A673 (cell line): ENCODE data around the gene MIER2.

Experiments
- EZH2 ChIP-seq: fragments of 200-600 bp; sonication (generic); IDR thresholded peaks from 2 replicates; pipeline ENCODE4 v1.6.1; 2017; ENCODE audit warnings: borderline replicate concordance, low read depth, mild to moderate bottlenecking, mixed read lengths, antibody characterized with exemption, low read length; ENCODE audit not compliant: poor library complexity, severe bottlenecking
- TF ChIP-seq, protein P1 (sequence below): fragments of 300-800, 200-600 bp; sonication (generic); conservative IDR thresholded peaks from 2 replicates; pipeline ENCODE4 v1.5.1; 2017; ENCODE audit warnings: low read depth, mild to moderate bottlenecking, antibody characterized with exemption, low read length, moderate library complexity, mixed read lengths

DNA sequence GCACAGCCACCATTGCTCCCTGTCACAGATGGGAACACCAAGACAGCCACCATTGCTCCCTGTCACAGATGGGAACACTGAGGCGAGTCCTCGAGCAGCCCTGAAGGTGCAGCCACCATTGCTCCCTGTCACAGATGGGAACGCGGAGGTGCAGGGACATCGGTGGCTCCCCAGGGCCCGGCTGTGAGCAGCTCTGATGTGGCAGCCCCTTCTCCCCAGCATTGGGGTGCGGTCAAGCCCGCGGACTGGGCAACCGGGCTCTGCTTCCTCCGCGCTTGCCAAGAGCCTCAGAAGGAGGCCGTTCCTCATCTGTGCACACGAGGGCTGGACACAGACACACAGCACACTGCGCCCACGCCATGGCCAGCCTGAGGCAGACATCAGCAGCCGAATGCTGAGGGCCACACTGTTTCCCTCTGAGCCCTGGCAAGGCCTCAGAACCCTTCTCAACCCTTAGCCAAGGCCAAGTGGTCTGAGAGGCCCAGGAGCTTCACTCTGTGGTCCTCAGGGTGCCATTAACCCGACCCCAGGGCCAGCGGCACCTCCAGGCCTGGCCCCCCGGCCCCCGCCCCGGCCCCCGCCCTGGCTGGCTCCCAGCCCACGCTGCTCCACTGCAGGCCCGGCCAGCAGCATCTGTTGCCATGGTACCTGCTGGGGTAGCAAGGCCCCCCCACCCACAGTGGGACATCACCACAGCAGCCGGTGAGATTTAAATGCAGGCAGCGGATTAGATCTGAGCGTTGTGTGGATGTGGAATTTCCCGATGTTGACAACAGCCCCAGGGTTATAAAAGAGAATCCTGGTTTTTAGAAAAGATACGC is 46.0 kb upstream of the MIER2 start:
- TF ChIP-seq, protein P1, sequence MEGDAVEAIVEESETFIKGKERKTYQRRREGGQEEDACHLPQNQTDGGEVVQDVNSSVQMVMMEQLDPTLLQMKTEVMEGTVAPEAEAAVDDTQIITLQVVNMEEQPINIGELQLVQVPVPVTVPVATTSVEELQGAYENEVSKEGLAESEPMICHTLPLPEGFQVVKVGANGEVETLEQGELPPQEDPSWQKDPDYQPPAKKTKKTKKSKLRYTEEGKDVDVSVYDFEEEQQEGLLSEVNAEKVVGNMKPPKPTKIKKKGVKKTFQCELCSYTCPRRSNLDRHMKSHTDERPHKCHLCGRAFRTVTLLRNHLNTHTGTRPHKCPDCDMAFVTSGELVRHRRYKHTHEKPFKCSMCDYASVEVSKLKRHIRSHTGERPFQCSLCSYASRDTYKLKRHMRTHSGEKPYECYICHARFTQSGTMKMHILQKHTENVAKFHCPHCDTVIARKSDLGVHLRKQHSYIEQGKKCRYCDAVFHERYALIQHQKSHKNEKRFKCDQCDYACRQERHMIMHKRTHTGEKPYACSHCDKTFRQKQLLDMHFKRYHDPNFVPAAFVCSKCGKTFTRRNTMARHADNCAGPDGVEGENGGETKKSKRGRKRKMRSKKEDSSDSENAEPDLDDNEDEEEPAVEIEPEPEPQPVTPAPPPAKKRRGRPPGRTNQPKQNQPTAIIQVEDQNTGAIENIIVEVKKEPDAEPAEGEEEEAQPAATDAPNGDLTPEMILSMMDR = no peak
- no peak for TF ChIP-seq EZH2
